Naive B cell (primary cell): ENCODE data around the gene ZNF582. TPM values are rescaled to one million over a fixed set of nuclear protein-coding genes. Genes with fewer than 3 reads are reported as not detected.
"Not testable (repeated sequence)": the region's sequence is repeated elsewhere in the genome, so short reads cannot be mapped to it uniquely, and the experiment has no call there.

Experiments
- ATAC-seq, 2 donors: fragments of 150-1000 bp; cut with Tn5 transposase; 2 replicates each; pipeline ENCODE4 v1.10.0; 2021; ENCODE audit warnings: low read depth in 2 of 2, mild to moderate bottlenecking in 2 of 2, moderate library complexity in 2 of 2
- DNase-seq: peaks from one replicate; pipeline ENCODE4 v3.0.0; 2022
- H3K27ac Mint-ChIP-seq, 6 donors: one replicate each; pipeline ENCODE4 v1.8.0; 2020 to 2022; ENCODE audit warnings: mild to moderate bottlenecking in 6 of 6, mixed read lengths in 6 of 6, moderate library complexity in 5 of 6, inconsistent platforms in 2 of 6
- H3K27me3 Mint-ChIP-seq, 3 donors: one replicate each; pipeline ENCODE4 v1.8.0; 2021 to 2022; ENCODE audit warnings: mixed read lengths in 3 of 3, mild to moderate bottlenecking in 1 of 3
- H3K36me3 Mint-ChIP-seq, 2 donors: one replicate each; pipeline ENCODE4 v1.8.0; 2020 to 2022; ENCODE audit warnings: mixed read lengths in 2 of 2, inconsistent platforms in 1 of 2, mild to moderate bottlenecking in 1 of 2
- H3K4me1 Mint-ChIP-seq, 3 donors: one replicate each; pipeline ENCODE4 v1.8.0; 2020 to 2022; ENCODE audit warnings: mixed read lengths in 3 of 3, inconsistent platforms in 1 of 3, mild to moderate bottlenecking in 1 of 3, moderate library complexity in 1 of 3
- H3K4me3 Mint-ChIP-seq, 8 donors: one replicate each; pipeline ENCODE4 v1.8.0; 2020 to 2022; ENCODE audit warnings: mild to moderate bottlenecking in 8 of 8, mixed read lengths in 8 of 8, moderate library complexity in 8 of 8, inconsistent platforms in 2 of 8
- H3K9me3 Mint-ChIP-seq, 7 donors: one replicate each; pipeline ENCODE4 v1.8.0; 2020 to 2022; ENCODE audit warnings: mixed read lengths in 7 of 7, mild to moderate bottlenecking in 5 of 7, inconsistent platforms in 2 of 7, moderate library complexity in 1 of 7
- polyA plus RNA-seq, 6 donors: library from polyadenylated mRNA; unstranded; fragments of 300-500 nt; fragmentation: Illumina TruSeq; gene quantifications; one replicate each; pipeline ENCODE4 v1.2.3, GENCODE V29; 2021; ENCODE audit warnings: low read depth in 6 of 6

ZNF582 gene
- polyA plus RNA-seq, 6 donors from 2014 or later, result 6.3 to 8.6 (median 7.3) TPM

- Mint-ChIP-seq H3K9me3 (peaks cover 0 to 22% (median 15%) of the 10 kb centered on the region in 7 donors), H3K27me3 (peaks cover 4 to 26% (median 6%) of the 10 kb centered on the region in 3 donors)
- H3K4me1 Mint-ChIP-seq, DNase-seq, ATAC-seq, H3K27ac Mint-ChIP-seq, H3K36me3 Mint-ChIP-seq, H3K4me3 Mint-ChIP-seq: not testable (repeated sequence)
Observed at GRCh38 chr19:56339031-56339430, 54.3 kb downstream of the ZNF582 start.

GRCh38 chr19:56337077-56337476 lies 56.3 kb downstream of the ZNF582 start:
- H3K36me3 Mint-ChIP-seq, DNase-seq, H3K4me3 Mint-ChIP-seq, H3K27ac Mint-ChIP-seq, H3K4me1 Mint-ChIP-seq, ATAC-seq: not testable (repeated sequence)
- peaks cover 0 to 27% (median 7%) of the 10 kb centered on the region in 7 donors for H3K9me3 Mint-ChIP-seq
- H3K27me3 Mint-ChIP-seq, result peaks cover 6 to 18% (median 15%) of the 10 kb centered on the region in 3 donors

GRCh38 chr19:56335371-56335770 lies 58.0 kb downstream of the ZNF582 start:
- Mint-ChIP-seq H3K27me3 (peaks cover 9 to 17% (median 14%) of the 10 kb centered on the region in 3 donors), H3K9me3 (peaks cover 0 to 18% (median 2%) of the 10 kb centered on the region in 7 donors)
- not testable (repeated sequence) for H3K4me3 Mint-ChIP-seq, H3K4me1 Mint-ChIP-seq, H3K36me3 Mint-ChIP-seq, DNase-seq, H3K27ac Mint-ChIP-seq, ATAC-seq

- DNase-seq (peak; percentile 51), ATAC-seq (peak; percentile 61 to 68)
- peaks cover 0 to 5% of the 10 kb centered on the region in 2 donors for H3K36me3 Mint-ChIP-seq
- H3K9me3 Mint-ChIP-seq, result peaks cover 0 to 18% (median 2%) of the 10 kb centered on the region in 7 donors
- no peaks in the 10 kb centered on the region for H3K4me1 Mint-ChIP-seq
- no peak overlapping the region for H3K4me3 Mint-ChIP-seq
- peaks cover 9 to 17% (median 14%) of the 10 kb centered on the region in 3 donors for H3K27me3 Mint-ChIP-seq
- no peak overlapping the region for H3K27ac Mint-ChIP-seq
Observed at GRCh38 chr19:56333506-56333905, 59.8 kb downstream of the ZNF582 start.

Other genes with a start within 250 kb of the ZNF582 start
- not detected for gene GALP, start 217.5 kb downstream of the ZNF582 start, polyA plus RNA-seq
- not detected for gene ZSCAN5B, start 195.8 kb downstream of the ZNF582 start, polyA plus RNA-seq
- under 1 TPM in 1 of 6 donors, not detected in 5; 0.15 TPM for gene ZSCAN5C, start 191.3 kb downstream of the ZNF582 start, polyA plus RNA-seq
- gene EDDM13, start 120.8 kb downstream of the ZNF582 start, polyA plus RNA-seq, result not detected
- gene ZSCAN5A, start 78.7 kb downstream of the ZNF582 start, polyA plus RNA-seq, result 1 to 10 TPM in 5 of 6 donors, not detected in 1; 5.3 to 8.1 (median 7.0) TPM
- 10 to 100 TPM; 15.1 to 33.2 (median 16.8) TPM for gene ZNF583, start 10.8 kb upstream of the ZNF582 start, polyA plus RNA-seq
- gene ZNF667, start 83.8 kb upstream of the ZNF582 start, polyA plus RNA-seq, result 10 to 100 TPM in 3 of 6 donors, 1 to 10 TPM in 3; 5.5 to 13.4 (median 9.7) TPM
- 1 to 10 TPM in 2 of 6 donors, under 1 TPM in 3, not detected in 1; 0.45 to 2.0 (median 0.51) TPM for gene ZNF471, start 114.3 kb upstream of the ZNF582 start, polyA plus RNA-seq
- 1 to 10 TPM in 5 of 6 donors, not detected in 1; 1.8 to 4.7 (median 4.1) TPM for gene ZFP28, start 145.4 kb upstream of the ZNF582 start, polyA plus RNA-seq
- 1 to 10 TPM; 1.6 to 4.5 (median 2.8) TPM for gene ZNF470, start 173.9 kb upstream of the ZNF582 start, polyA plus RNA-seq
- 10 to 100 TPM in 3 of 6 donors, 1 to 10 TPM in 3; 7.9 to 20.5 (median 10.4) TPM for gene ZNF71, start 201.8 kb upstream of the ZNF582 start, polyA plus RNA-seq
- under 1 TPM in 1 of 6 donors, not detected in 5; 0.30 TPM for gene SMIM17, start 249.6 kb upstream of the ZNF582 start, polyA plus RNA-seq